Left lung (tissue), 10 donors: ENCODE data around the gene ADAM29. TPM values are rescaled to one million over a fixed set of nuclear protein-coding genes. Genes with fewer than 3 reads are reported as not detected.

Experiments used
- ATAC-seq: fragments of 200-7000 bp; cut with Tn5 transposase; one replicate; pipeline ENCODE4 v1.9.1; 2020; ENCODE audit warnings: moderate library complexity
- DNase-seq, 4 donors: peaks; one replicate each; pipeline ENCODE4 v3.0.0-alpha.2; 2013 to 2020
- H3K27ac ChIP-seq, 2 donors: fragments of 200-600 bp; sonication (generic) in 1 of 2; one replicate each; pipeline versions ENCODE4 v1.5.0 to v1.8.0; 2020 to 2021
- H3K27me3 ChIP-seq, 2 donors: fragments of 200-600 bp; sonication (generic) in 1 of 2; one replicate each; pipeline versions ENCODE4 v1.5.0 to v1.8.0; 2020 to 2021
- H3K36me3 ChIP-seq, 2 donors: fragments of 200-600 bp; sonication (generic) in 1 of 2; one replicate each; pipeline versions ENCODE4 v1.5.0 to v1.8.0; 2020 to 2021
- H3K4me1 ChIP-seq, 2 donors: fragments of 200-600 bp; one replicate each; pipeline ENCODE4 v1.8.0; 2021
- H3K4me3 ChIP-seq, 2 donors: fragments of 200-600 bp; sonication (generic) in 1 of 2; one replicate each; pipeline versions ENCODE4 v1.5.0 to v1.8.0; 2020 to 2021; ENCODE audit warnings: mild to moderate bottlenecking in 1 of 2
- H3K9me3 ChIP-seq, 2 donors: fragments of 200-600 bp; sonication (generic) in 1 of 2; one replicate each; pipeline versions ENCODE4 v1.5.0 to v1.8.0; 2020 to 2021
- intact Hi-C, 2 donors: fragments of 100-400 bp; cut with DNase I; formaldehyde crosslinking; loops; one replicate each; pipeline versions ENCODE4 v1.11.2 to v1.14.2; 2022
- polyA plus RNA-seq, 6 donors: library from polyadenylated mRNA; unstranded; fragments of 120-200 nt; gene quantifications; one replicate each; pipeline ENCODE4 v1.2.1, GENCODE V29; 2013; ENCODE audit not compliant: insufficient read length in 6 of 6
- total RNA-seq, 2 donors: library from RNA; stranded (reverse); fragmentation: NEBNext Ultra II Directional; extraction: Animal tissue kit (Norgen Biotek cat#: 25700); gene quantifications; one replicate each; pipeline ENCODE4 v1.2.1, GENCODE V29; 2021
- TF ChIP-seq, protein P1 (sequence below), 2 donors: fragments of 200-600 bp; sonication (generic) in 1 of 2; IDR thresholded peaks; one replicate each; pipeline versions ENCODE4 v1.5.0 to v1.8.0; 2021; ENCODE audit warnings: antibody characterized with exemption in 2 of 2
- donor health status: DM: no; HTN: yes; CAD: no.
- donor health status: DM: no; HTN: no; CAD: no.

ADAM29 gene
- total and polyA plus RNA-seq, 8 donors = 0.06 to 0.11 (median 0.09) TPM; not detected in 3

DNA sequence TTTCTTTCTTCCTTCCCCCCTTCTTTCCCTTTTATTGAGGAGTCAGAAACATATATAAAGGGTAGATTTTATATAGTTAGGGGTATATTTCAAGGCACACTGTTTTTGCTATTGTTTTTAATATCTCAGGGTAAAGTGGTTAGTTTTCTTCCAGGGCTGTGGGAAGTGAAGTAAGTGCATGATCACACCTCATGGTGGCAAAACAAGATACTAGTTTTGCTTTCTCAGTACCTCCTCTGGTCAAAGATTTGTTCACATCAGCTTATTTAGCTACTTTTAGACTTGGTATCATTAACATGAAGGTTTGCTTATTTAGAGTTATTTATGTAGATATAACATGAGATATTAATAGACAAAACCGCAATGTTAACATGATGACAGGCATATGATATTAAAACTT lies 21.8 kb downstream of the ADAM29 start:
- no peak for ATAC-seq
- no peaks in the 10 kb centered on the region for H3K36me3 ChIP-seq
- no peak overlapping the region for H3K27ac ChIP-seq
- intact Hi-C loops = no loop called here
- no peak for DNase-seq
- no peak overlapping the region for H3K4me3 ChIP-seq
- H3K27me3 ChIP-seq = no peaks in the 10 kb centered on the region
- TF ChIP-seq, protein P1, sequence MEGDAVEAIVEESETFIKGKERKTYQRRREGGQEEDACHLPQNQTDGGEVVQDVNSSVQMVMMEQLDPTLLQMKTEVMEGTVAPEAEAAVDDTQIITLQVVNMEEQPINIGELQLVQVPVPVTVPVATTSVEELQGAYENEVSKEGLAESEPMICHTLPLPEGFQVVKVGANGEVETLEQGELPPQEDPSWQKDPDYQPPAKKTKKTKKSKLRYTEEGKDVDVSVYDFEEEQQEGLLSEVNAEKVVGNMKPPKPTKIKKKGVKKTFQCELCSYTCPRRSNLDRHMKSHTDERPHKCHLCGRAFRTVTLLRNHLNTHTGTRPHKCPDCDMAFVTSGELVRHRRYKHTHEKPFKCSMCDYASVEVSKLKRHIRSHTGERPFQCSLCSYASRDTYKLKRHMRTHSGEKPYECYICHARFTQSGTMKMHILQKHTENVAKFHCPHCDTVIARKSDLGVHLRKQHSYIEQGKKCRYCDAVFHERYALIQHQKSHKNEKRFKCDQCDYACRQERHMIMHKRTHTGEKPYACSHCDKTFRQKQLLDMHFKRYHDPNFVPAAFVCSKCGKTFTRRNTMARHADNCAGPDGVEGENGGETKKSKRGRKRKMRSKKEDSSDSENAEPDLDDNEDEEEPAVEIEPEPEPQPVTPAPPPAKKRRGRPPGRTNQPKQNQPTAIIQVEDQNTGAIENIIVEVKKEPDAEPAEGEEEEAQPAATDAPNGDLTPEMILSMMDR (IDR thresholded peaks at IDR 0.05) = no peak
- H3K9me3 ChIP-seq = peaks cover 0 to 10% of the 10 kb centered on the region in 2 donors
- H3K4me1 ChIP-seq = no peaks in the 10 kb centered on the region

DNA sequence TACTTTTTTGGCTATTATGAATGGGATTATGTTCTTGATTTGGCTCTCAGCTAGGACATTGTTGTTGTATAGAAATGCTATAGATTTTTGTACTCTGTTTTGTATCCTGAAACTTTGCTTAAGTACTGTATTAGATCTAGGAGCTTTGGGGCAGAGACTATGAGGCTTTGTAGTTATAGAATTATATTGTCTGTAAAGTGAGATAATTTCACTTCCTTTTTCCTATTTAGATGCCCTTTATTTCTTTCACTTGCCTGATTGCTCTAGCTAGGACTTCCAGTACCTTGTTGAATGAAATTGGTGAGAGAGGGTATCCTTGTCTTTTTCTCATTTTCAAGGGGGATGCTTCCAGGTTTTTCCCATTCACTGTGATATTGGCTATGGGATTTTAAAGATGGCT lies 28.1 kb downstream of the ADAM29 start:
- no peak for ATAC-seq
- Histone ChIP-seq H3K4me1 (no peaks in the 10 kb centered on the region), H3K9me3 (peaks cover 0 to 18% of the 10 kb centered on the region in 2 donors), H3K36me3 (no peaks in the 10 kb centered on the region), H3K4me3 (no peak overlapping the region), H3K27ac (no peak overlapping the region), H3K27me3 (no peaks in the 10 kb centered on the region)
- no peak for DNase-seq
- TF ChIP-seq, protein P1 (IDR thresholded peaks at IDR 0.05) = no peak
- intact Hi-C loops = no loop called here

DNA sequence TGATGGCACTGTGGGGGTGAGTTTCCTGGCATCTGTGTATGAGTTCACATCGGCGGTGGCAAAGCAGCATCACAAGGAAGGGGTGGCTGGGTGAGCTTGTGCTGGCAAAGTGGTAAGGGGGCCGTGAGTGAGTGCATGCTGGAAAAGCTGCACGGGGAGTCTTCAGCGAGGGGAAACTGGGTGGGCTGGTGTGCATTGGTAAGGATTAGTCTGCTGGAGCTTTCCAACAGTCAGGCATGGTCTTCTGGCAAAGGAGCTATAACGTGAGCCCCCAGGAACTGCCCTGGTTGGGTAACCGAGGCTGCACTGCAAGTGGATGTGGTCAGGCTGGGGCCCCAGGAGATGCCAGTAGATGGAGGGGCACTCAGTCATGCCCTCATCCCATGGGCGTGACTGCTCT lies 30.7 kb downstream of the ADAM29 start:
- no peaks in the 10 kb centered on the region for H3K27me3 ChIP-seq
- H3K4me3 ChIP-seq = no peak overlapping the region
- no peaks in the 10 kb centered on the region for H3K4me1 ChIP-seq
- intact Hi-C loops = no loop called here
- H3K36me3 ChIP-seq = no peaks in the 10 kb centered on the region
- H3K27ac ChIP-seq = no peak overlapping the region
- no peak for ATAC-seq
- peaks cover 0 to 14% of the 10 kb centered on the region in 2 donors for H3K9me3 ChIP-seq
- TF ChIP-seq, protein P1 (IDR thresholded peaks at IDR 0.05) = no peak
- peak in 1 of 4 donors; percentile 42 for DNase-seq

DNA sequence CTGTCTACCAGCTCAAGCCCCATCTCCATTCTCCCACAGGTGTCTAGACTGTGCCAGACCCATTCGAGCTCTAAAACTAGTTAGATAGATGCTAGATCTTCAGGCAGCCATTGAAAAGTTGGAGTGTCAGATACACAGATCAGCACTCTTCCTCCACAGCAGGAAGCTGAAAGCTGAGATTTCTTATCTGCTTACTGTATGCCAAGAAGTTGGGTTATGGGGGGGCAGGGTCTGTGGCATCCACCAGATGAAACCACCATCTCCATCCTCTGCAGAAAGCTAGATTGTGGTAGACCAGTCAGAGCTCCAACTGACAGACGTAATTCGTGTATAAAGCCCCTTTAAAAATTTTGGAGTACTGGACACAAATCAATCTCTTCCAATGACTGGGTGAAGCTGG lies 54.8 kb downstream of the ADAM29 start:
- H3K36me3 ChIP-seq = no peaks in the 10 kb centered on the region
- DNase-seq = no peak
- intact Hi-C loops = no loop called here
- no peak overlapping the region for H3K4me3 ChIP-seq
- no peak for ATAC-seq
- TF ChIP-seq, protein P1 (IDR thresholded peaks at IDR 0.05) = no peak
- H3K27me3 ChIP-seq = no peaks in the 10 kb centered on the region
- H3K9me3 ChIP-seq = peaks cover 0 to 14% of the 10 kb centered on the region in 2 donors
- H3K27ac ChIP-seq = no peak overlapping the region
- no peaks in the 10 kb centered on the region for H3K4me1 ChIP-seq

DNA sequence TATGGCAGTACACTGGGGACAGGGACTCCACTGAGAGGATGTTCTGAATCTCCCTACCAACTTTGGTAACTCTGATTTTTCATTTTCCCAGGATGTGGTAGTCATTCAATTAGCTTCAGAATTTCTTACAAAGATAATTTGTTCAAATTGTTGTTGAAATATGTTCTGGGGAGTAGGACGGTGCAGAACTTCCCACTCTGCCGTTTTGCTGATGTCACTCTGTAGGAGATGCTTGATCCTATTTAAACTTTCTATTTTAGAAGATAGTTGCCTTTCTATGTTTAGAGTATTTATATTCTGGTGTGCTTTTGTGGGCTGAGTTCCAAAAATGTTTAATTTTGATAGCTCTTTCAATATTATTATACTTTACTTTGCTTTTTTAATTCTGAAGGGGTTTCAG lies 55.2 kb downstream of the ADAM29 start:
- H3K27ac ChIP-seq = no peak overlapping the region
- intact Hi-C loops = no loop called here
- H3K27me3 ChIP-seq = no peaks in the 10 kb centered on the region
- ATAC-seq (no peak), DNase-seq (no peak)
- peaks cover 0 to 16% of the 10 kb centered on the region in 2 donors for H3K9me3 ChIP-seq
- TF ChIP-seq, protein P1 (IDR thresholded peaks at IDR 0.05) = no peak
- no peaks in the 10 kb centered on the region for H3K36me3 ChIP-seq
- no peaks in the 10 kb centered on the region for H3K4me1 ChIP-seq
- H3K4me3 ChIP-seq = no peak overlapping the region
